GM18499 (cell line): Measurements from ENCODE around the gene PHC1.
"Not testable (repeated sequence)": the region's sequence is repeated elsewhere in the genome, so short reads cannot be mapped to it uniquely, and the experiment has no call there.

Source experiments
- ATAC-seq: cut with Tn5 transposase; IDR thresholded peaks from one replicate; pipeline ENCODE4 v1.9.1; 2021; ENCODE audit warnings: moderate number of reproducible peaks; ENCODE audit not compliant: insufficient read depth, unreplicated experiment

PHC1 gene

GRCh38 chr12:8907513-8907912, 6.8 kb upstream of the PHC1 start:
- no peak for ATAC-seq

- ATAC-seq = no peak
Observed at GRCh38 chr12:8909752-8910151, 4.6 kb upstream of the PHC1 start.

- no peak for ATAC-seq
Observed at GRCh38 chr12:8911606-8912268, 2.6 kb upstream of the PHC1 start.

GRCh38 chr12:8912914-8913313, 1.4 kb upstream of the PHC1 start:
- no peak for ATAC-seq

GRCh38 chr12:8913702-8914032, 642 bp upstream of the PHC1 start:
- ATAC-seq = no peak

GRCh38 chr12:8914716-8915526, 612 bp downstream of the PHC1 start:
- ATAC-seq = no peak

GRCh38 chr12:8916154-8916553, 1.8 kb downstream of the PHC1 start:
- no peak for ATAC-seq

- ATAC-seq = no peak
Observed at GRCh38 chr12:8917031-8917430, 2.7 kb downstream of the PHC1 start.

- no peak for ATAC-seq
Observed at GRCh38 chr12:8917751-8918150, 3.4 kb downstream of the PHC1 start.

GRCh38 chr12:8919643-8920042, 5.3 kb downstream of the PHC1 start:
- ATAC-seq = not testable (repeated sequence)

GRCh38 chr12:8922544-8922943, 8.2 kb downstream of the PHC1 start:
- no peak for ATAC-seq

GRCh38 chr12:8930655-8931323, 16.5 kb downstream of the PHC1 start:
- ATAC-seq = not testable (repeated sequence)

- not testable (repeated sequence) for ATAC-seq
Observed at GRCh38 chr12:8932464-8932863, 18.2 kb downstream of the PHC1 start.

- not testable (repeated sequence) for ATAC-seq
Observed at GRCh38 chr12:8934080-8934479, 19.8 kb downstream of the PHC1 start.

GRCh38 chr12:8936735-8937134, 22.4 kb downstream of the PHC1 start:
- no peak for ATAC-seq

- ATAC-seq = not testable (repeated sequence)
Observed at GRCh38 chr12:8937842-8938442, 23.6 kb downstream of the PHC1 start.

- ATAC-seq = no peak
Observed at GRCh38 chr12:8941691-8942478, 27.6 kb downstream of the PHC1 start.

GRCh38 chr12:8943565-8944186, 29.4 kb downstream of the PHC1 start:
- ATAC-seq = no peak

- no peak for ATAC-seq
Observed at GRCh38 chr12:8946733-8947132, 32.4 kb downstream of the PHC1 start.

GRCh38 chr12:8947737-8948136, 33.4 kb downstream of the PHC1 start:
- no peak for ATAC-seq
